ENCODE data around the gene KLHL30.

Gene KLHL30

GRCh38 chr2:238141541-238142318 is 3.3 kb downstream of the KLHL30 start:
- no peak for DNase-seq (ENCODE audit: low read depth, low spot score)
- POLR2A ChIA-PET = no interaction called here
- CTCF ChIA-PET = interaction anchor here (0.9 to 2.3 kb wide), 3 partner anchors 10 to 218 kb away, joined by 3 to 7 read pairs (median 4); partner anchors contain the start of gene ERFE
- TF ChIP-seq CTCF (IDR thresholded peaks at IDR 0.05; ENCODE audit: insufficient read depth, low read length, missing control alignments) = no peak
- no peak overlapping the region for H3K4me3 ChIP-seq (ENCODE audit: low read depth, low read length)

GRCh38 chr2:238142382-238143205 is 4.1 kb downstream of the KLHL30 start:
- no peak for TF ChIP-seq CTCF (IDR thresholded peaks at IDR 0.05; ENCODE audit: insufficient read depth, low read length, missing control alignments)
- DNase-seq (ENCODE audit: low read depth, low spot score) = no peak
- CTCF ChIA-PET = interaction anchor here (0.9 to 2.3 kb wide), 3 partner anchors 9 to 219 kb away, joined by 3 to 7 read pairs (median 4); no protein-coding TSS in a partner anchor
- POLR2A ChIA-PET = no interaction called here
- H3K4me3 ChIP-seq (ENCODE audit: low read depth, low read length) = no peak overlapping the region

GRCh38 chr2:238143239-238143951 is 4.9 kb downstream of the KLHL30 start:
- peak; percentile 17 for DNase-seq (ENCODE audit: low read depth, low spot score)
- TF ChIP-seq CTCF (IDR thresholded peaks at IDR 0.05; ENCODE audit: insufficient read depth, low read length, missing control alignments) = no peak
- H3K4me3 ChIP-seq (ENCODE audit: low read depth, low read length) = no peak overlapping the region
- POLR2A ChIA-PET = interaction anchor here (0.7 kb wide), 1 partner anchor 442 kb away, joined by 4 read pairs; no protein-coding TSS in a partner anchor
- CTCF ChIA-PET = interaction anchor here (1.3 to 2.3 kb wide), 2 partner anchors 11 to 220 kb away, joined by 3 to 7 read pairs; no protein-coding TSS in a partner anchor

GRCh38 chr2:238144262-238144661 is 5.8 kb downstream of the KLHL30 start:
- TF ChIP-seq CTCF (IDR thresholded peaks at IDR 0.05; ENCODE audit: insufficient read depth, low read length, missing control alignments) = no peak
- no peak for DNase-seq (ENCODE audit: low read depth, low spot score)
- CTCF ChIA-PET = interaction anchor here (2.3 kb wide), 1 partner anchor 221 kb away, joined by 7 read pairs; no protein-coding TSS in a partner anchor
- no peak overlapping the region for H3K4me3 ChIP-seq (ENCODE audit: low read depth, low read length)
- POLR2A ChIA-PET = no interaction called here

- no peak for DNase-seq (ENCODE audit: low read depth, low spot score)
- TF ChIP-seq CTCF (IDR thresholded peaks at IDR 0.05; ENCODE audit: insufficient read depth, low read length, missing control alignments) = no peak
- CTCF ChIA-PET = interaction anchor here (0.9 kb wide), 1 partner anchor 118 kb away, joined by 3 read pairs; no protein-coding TSS in a partner anchor
- POLR2A ChIA-PET = no interaction called here
- H3K4me3 ChIP-seq (ENCODE audit: low read depth, low read length) = no peak overlapping the region
These were observed 6.6 kb downstream of the KLHL30 start for GRCh38 chr2:238145046-238145445.
